HFFc6 (cell line): Measurements from ENCODE around the gene USP10. TPM values are rescaled to one million over a fixed set of nuclear protein-coding genes. Genes with fewer than 3 reads are reported as not detected.
A peak's percentile ranks its signal among the peaks of the same experiment; 100 is the strongest.

Experiments used
- DNase-seq: peaks from one replicate; pipeline ENCODE4 v3.0.0-alpha.2; 2018
- H3K27ac Mint-ChIP-seq: 2 replicates; pipeline ENCODE4 v1.8.0; 2020; ENCODE audit warnings: mild to moderate bottlenecking, mixed read lengths
- H3K27me3 Mint-ChIP-seq: 2 replicates; pipeline ENCODE4 v1.8.0; 2021; ENCODE audit warnings: mild to moderate bottlenecking, moderate library complexity, mixed read lengths; ENCODE audit not compliant: insufficient read depth
- H3K36me3 Mint-ChIP-seq: 2 replicates; pipeline ENCODE4 v1.8.0; 2021; ENCODE audit warnings: low read depth, mixed read lengths
- H3K4me1 Mint-ChIP-seq: 2 replicates; pipeline ENCODE4 v1.8.0; 2020; ENCODE audit warnings: low read depth, mixed read lengths
- H3K4me3 Mint-ChIP-seq: 2 replicates; pipeline ENCODE4 v1.8.0; 2020; ENCODE audit warnings: mild to moderate bottlenecking, moderate library complexity, mixed read lengths
- H3K9me3 Mint-ChIP-seq: 2 replicates; pipeline ENCODE4 v1.8.0; 2020; ENCODE audit warnings: mild to moderate bottlenecking, mixed read lengths
- CTCF ChIP-seq: fragments of 200-600 bp; sonication (generic); IDR thresholded peaks from 2 replicates; pipeline ENCODE4 v1.5.0; 2021; ENCODE audit warnings: antibody characterized with exemption, mild to moderate bottlenecking
- total RNA-seq, 6 experiments: library from RNA; stranded (reverse); fragmentation: NEBNext Ultra II Directional; extraction: Animal tissue kit (Norgen Biotek cat#: 25700); gene quantifications; 2 replicates in 1 of 6; 3 replicates in 5 of 6; pipeline ENCODE4 v1.2.3, GENCODE V29; 2021

Gene USP10
- total RNA-seq, 6 experiments from 2014 or later, result 83.2 to 106 (median 92.3) TPM

GRCh38 chr16:84765616-84766580 is 66.1 kb downstream of the USP10 start:
- Mint-ChIP-seq H3K4me1 (peaks cover 10% of the 10 kb centered on the region; the same call in 1 of the 2 replicates), H3K36me3 (peaks cover 53% of the 10 kb centered on the region), H3K9me3 (no peaks in the 10 kb centered on the region), H3K27me3 (no peaks in the 10 kb centered on the region), H3K27ac (no peak overlapping the region), H3K4me3 (no peak overlapping the region)
- TF ChIP-seq CTCF, result no peak
- no peak for DNase-seq

GRCh38 chr16:84766978-84767773 is 67.4 kb downstream of the USP10 start:
- Mint-ChIP-seq H3K27me3 (no peaks in the 10 kb centered on the region), H3K9me3 (no peaks in the 10 kb centered on the region), H3K36me3 (peaks cover 53% of the 10 kb centered on the region), H3K27ac (no peak overlapping the region), H3K4me3 (no peak overlapping the region), H3K4me1 (peaks cover under 1% of the 10 kb centered on the region; the same call in 1 of the 2 replicates)
- no peak for DNase-seq
- TF ChIP-seq CTCF, result no peak

GRCh38 chr16:84768061-84768807 is 68.4 kb downstream of the USP10 start:
- DNase-seq, result no peak
- Mint-ChIP-seq H3K27ac (peak overlapping the region; percentile 29), H3K4me1 (no peaks in the 10 kb centered on the region), H3K4me3 (no peak overlapping the region), H3K9me3 (no peaks in the 10 kb centered on the region), H3K36me3 (peaks cover 53% of the 10 kb centered on the region), H3K27me3 (no peaks in the 10 kb centered on the region)
- TF ChIP-seq CTCF, result no peak

GRCh38 chr16:84768808-84769197 is 69.0 kb downstream of the USP10 start:
- Mint-ChIP-seq H3K4me3 (no peak overlapping the region), H3K4me1 (no peaks in the 10 kb centered on the region), H3K36me3 (peaks cover 51% of the 10 kb centered on the region), H3K9me3 (no peaks in the 10 kb centered on the region), H3K27ac (no peak overlapping the region), H3K27me3 (no peaks in the 10 kb centered on the region)
- TF ChIP-seq CTCF, result no peak
- DNase-seq, result no peak

- no peaks in the 10 kb centered on the region for H3K9me3 Mint-ChIP-seq
- H3K36me3 Mint-ChIP-seq, result peaks cover 49% of the 10 kb centered on the region
- 0 out of 2 replicates have a peak overlapping the region, but pooled peaks have one; percentile 8 for H3K27ac Mint-ChIP-seq
- DNase-seq, result no peak
- peaks cover under 1% of the 10 kb centered on the region for H3K4me1 Mint-ChIP-seq
- no peak for TF ChIP-seq CTCF
- H3K27me3 Mint-ChIP-seq, result no peaks in the 10 kb centered on the region
- no peak overlapping the region for H3K4me3 Mint-ChIP-seq
Measured at GRCh38 chr16:84769416-84769815, 69.6 kb downstream of the USP10 start.
